HT1080 (cell line): ENCODE data around the gene TMEM88. TPM values are rescaled to one million over a fixed set of nuclear protein-coding genes. Genes with fewer than 3 reads are reported as not detected.

Source experiments
- DNase-seq: peaks from one replicate; pipeline ENCODE4 v3.0.0-alpha.2; 2015; ENCODE audit warnings: low read depth
- total RNA-seq: library from RNA; depleted of rRNA; stranded (reverse); fragments of >200 nt; shearing (Covaris generic); gene quantifications from 2 replicates; pipeline ENCODE4 v1.2.3, GENCODE V29; 2014

TMEM88 gene
- total RNA-seq, 1 experiment from 2014 or later: 0.88 TPM

- DNase-seq: no peak
These were observed 22.4 kb upstream of the TMEM88 start for GRCh38 chr17:7832431-7832830.

- DNase-seq: no peak
These were observed 21.7 kb upstream of the TMEM88 start for GRCh38 chr17:7833011-7833794.

- DNase-seq: peak; percentile 90
These were observed 20.9 kb upstream of the TMEM88 start, which contains the start of gene KDM6B for GRCh38 chr17:7833795-7834541. Gene KDM6B, plus strand, starts transcription at chr17:7834217. Its CDS starts 11,338 bp downstream, at chr17:7845555.

GRCh38 chr17:7834542-7834956 is 20.3 kb upstream of the TMEM88 start:
- DNase-seq: no peak

GRCh38 chr17:7834957-7835813 is 19.7 kb upstream of the TMEM88 start:
- DNase-seq: peak; percentile 98

- DNase-seq: peak; percentile 52
These were observed 18.9 kb upstream of the TMEM88 start for GRCh38 chr17:7835814-7836595.

- peak; percentile 97 for DNase-seq
These were observed 18.1 kb upstream of the TMEM88 start for GRCh38 chr17:7836596-7837407.

- no peak for DNase-seq
These were observed 17.3 kb upstream of the TMEM88 start for GRCh38 chr17:7837408-7838088.

- DNase-seq: no peak
These were observed 16.5 kb upstream of the TMEM88 start for GRCh38 chr17:7838090-7839075.

- DNase-seq: no peak
These were observed 15.5 kb upstream of the TMEM88 start for GRCh38 chr17:7839190-7839875.

- DNase-seq: no peak
These were observed 15.0 kb upstream of the TMEM88 start for GRCh38 chr17:7839876-7840261.

GRCh38 chr17:7840441-7840840 is 14.4 kb upstream of the TMEM88 start:
- DNase-seq: no peak

- DNase-seq: no peak
These were observed 14.0 kb upstream of the TMEM88 start for GRCh38 chr17:7840875-7841274.

GRCh38 chr17:7841396-7841914 is 13.4 kb upstream of the TMEM88 start:
- DNase-seq: peak; percentile 82

- DNase-seq: peak; percentile 78
These were observed 12.9 kb upstream of the TMEM88 start for GRCh38 chr17:7841915-7842379.

- peak; percentile 95 for DNase-seq
These were observed 12.2 kb upstream of the TMEM88 start for GRCh38 chr17:7842380-7843256.
